NCI-H1694 (cell line): ENCODE results near the gene PRPF39.
"Not testable (repeated sequence)": the region's sequence is repeated elsewhere in the genome, so short reads cannot be mapped to it uniquely, and the experiment has no call there.

Experiments
- DNase-seq: peaks from one replicate; lab custom pipeline; 2025; lab: John Stamatoyannopoulos, UW

The PRPF39 gene

GRCh38 chr14:45083976-45084722, at the start of gene PRPF39:
TSS of gene PRPF39 (plus strand) at chr14:45084116. CDS start at chr14:45095240, 11,124 bp downstream.
- peak; percentile 79 for DNase-seq

DNA sequence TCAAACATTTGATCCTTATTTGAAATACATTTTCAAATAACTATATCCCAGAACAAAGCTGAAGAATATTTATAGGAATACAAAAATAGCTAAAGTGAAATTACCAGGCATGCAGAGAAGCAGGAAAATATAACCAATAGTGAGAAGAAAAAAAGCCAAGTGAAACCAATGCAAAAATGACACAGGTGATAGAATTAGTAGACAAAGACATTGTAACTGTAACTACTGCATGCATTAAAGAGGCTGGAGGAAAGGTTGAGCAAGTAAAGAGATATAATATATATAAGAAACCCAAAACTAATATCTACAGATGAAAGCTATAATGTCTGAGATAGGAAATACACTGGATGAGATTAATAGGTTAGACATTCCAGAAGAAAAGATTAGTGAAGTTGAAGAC, 49.2 kb upstream of the PRPF39 start:
- no peak for DNase-seq

GRCh38 chr14:45038256-45038655, 45.7 kb upstream of the PRPF39 start:
- no peak for DNase-seq

DNA sequence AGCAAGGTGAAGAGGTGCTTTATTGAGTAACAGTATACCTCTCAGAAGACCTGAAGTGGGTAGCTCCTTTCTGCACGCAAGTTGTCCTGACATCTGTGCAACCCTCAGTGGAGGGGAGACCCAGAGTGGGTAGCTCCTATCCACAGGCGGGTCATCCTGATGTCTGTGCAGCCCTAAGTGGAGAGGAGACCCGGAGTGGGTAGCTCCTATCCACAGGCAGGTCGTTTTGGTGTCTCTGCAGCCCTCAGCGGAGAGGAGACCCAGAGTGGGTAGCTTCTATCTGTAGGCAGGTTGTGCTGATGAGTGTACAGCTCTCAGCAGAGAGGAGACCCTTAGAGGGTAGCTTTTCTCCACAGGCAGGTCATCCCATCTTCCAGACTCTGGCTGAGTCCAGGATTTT, 45.1 kb upstream of the PRPF39 start:
- DNase-seq: no peak

GRCh38 chr14:45039390-45039789, 44.5 kb upstream of the PRPF39 start:
- DNase-seq: no peak

DNA sequence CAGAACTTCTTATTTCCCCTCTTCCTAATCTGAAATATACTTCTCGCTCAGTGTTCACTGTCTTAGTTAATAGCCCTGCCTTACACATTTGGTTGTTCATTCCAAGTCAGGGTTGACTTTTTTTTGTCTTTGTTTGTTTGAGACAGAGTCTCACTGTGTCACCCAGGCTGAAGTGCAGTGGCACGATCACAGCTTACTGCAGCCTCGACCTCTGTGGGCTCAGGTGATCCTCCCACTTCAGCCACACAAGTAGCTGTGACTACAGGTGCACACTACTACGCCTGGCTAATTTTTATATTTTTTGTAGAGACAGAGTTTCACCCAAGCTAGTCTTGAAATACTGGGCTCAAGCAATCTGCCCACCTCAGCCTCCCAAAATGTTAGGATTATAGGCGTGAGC, 42.3 kb upstream of the PRPF39 start:
- DNase-seq: no peak

GRCh38 chr14:45044638-45045037, 39.3 kb upstream of the PRPF39 start:
- DNase-seq: no peak

- DNase-seq: no peak
These were observed 35.5 kb upstream of the PRPF39 start for GRCh38 chr14:45048385-45048784.

DNA sequence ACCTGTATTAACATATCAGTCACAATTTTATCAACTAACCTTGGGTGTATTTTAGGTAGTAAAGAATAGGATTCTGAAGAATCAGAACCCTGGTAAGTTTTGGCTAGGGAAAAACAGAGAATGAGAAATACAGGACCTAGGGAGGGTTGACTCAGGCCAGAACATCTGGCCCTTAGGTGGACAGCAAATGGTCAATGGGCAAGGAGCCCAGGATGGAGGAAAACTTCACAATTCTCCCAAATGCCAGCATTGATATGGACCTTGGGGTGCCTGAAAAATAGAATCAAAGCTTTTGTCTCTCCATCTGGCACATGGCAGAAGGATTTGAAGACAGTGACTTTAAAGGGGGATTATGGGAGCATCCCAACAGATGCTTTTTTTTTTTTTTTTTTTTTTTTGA, 32.7 kb upstream of the PRPF39 start:
- no peak for DNase-seq

- no peak for DNase-seq
These were observed 32.0 kb upstream of the PRPF39 start for GRCh38 chr14:45051896-45052295.

GRCh38 chr14:45057349-45057748, 26.6 kb upstream of the PRPF39 start:
- no peak for DNase-seq

DNA sequence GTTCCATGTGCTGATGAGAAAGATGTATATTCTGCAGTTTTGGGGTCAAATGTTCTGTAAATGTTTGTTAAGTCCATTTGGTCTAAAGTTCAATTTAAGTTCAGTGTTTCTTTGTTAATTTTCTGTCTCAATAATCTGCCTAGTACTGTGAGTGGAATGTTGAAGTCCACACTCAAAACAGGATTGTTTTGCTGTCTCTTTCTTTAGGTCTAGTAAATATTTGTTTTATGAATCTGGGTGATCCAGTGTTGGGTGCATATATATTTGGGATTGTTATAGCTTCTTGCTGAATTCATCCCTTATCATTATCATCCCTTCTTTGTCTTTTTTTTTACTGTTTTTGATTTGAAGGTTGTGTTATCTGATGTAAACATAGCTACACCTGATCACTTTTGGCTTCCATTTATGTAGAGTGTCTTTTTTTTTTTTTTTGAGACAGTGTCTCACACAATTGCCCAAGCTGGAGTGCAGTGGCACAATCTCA, 26.0 kb upstream of the PRPF39 start:
- DNase-seq: no peak

- no peak for DNase-seq
These were observed 23.4 kb upstream of the PRPF39 start for GRCh38 chr14:45060551-45060950.

DNA sequence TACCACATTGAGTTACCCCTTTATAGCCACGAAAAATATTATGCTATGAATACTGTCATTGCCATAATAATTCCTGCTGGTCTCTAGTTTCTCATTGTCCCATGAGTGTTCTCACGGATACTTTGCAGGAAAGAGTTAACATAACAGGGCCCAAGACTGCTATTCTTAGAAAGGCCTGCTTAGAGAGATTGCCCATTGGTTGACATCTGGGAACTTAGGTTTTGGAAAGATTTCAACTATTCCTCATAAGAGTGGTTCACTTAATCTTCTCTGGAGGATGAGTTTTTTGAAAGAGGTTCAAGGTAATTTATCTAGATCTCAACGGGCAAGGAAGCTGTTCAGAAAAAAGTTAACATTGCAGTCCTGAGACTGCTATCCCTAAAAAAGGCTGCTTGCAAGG, 18.4 kb upstream of the PRPF39 start:
- DNase-seq: no peak

DNA sequence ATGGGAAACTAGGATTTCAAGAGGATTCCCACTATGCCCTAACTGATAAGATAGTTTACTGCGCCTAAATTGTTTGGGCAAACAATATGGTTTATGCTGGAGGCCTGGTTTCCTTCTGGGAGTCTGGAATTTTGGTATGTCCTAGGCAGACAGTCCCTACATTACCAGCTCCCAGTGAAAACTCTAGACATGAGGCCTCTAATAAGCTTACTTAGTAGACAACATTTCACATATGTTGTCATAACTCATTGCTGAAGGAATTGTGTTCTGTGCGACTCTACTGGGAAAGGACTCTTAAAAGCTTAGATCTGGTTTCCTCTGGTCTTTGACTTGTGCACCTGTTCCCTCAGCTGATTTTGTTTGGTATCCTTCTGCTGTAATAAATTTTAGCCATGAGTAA, 18.0 kb upstream of the PRPF39 start:
- DNase-seq: no peak

GRCh38 chr14:45066667-45067066, 17.2 kb upstream of the PRPF39 start:
- no peak for DNase-seq

DNA sequence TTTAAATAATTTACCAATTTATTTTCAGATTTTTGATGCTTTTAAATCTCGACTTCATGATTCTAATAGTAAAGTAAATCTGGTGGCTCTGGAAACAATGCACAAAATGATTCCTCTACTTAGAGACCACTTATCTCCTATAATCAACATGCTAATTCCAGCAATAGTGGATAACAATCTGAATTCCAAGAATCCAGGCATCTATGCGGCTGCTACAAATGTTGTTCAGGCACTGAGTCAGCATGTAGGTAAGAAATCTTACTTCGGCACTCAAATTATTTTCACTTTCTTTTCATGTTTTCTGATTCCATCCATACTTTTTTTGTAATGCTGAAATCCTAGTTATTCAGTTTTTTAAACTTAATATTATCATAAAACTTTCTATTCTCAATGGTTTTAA, 15.5 kb upstream of the PRPF39 start:
- no peak for DNase-seq

DNA sequence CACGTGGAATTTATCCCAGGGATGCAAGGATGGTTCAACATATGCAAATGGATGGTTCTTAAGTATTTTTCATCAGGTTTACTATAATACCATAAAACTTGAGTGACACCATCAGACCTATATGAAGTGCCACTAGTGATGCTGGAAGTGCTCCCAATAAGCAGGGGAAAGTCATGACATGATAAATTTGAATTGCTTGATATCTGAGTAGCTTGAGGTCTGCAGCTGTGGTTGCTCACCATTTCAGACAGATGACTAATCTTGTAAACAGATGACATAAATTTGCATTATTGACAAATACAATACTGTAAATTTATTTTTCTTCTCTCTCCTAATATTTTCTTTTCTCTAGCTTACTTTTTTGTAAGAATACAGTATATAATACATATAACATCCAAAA, 13.7 kb upstream of the PRPF39 start:
- DNase-seq: no peak

GRCh38 chr14:45072126-45072525, 11.8 kb upstream of the PRPF39 start:
- no peak for DNase-seq

GRCh38 chr14:45073231-45073879, 10.6 kb upstream of the PRPF39 start:
- no peak for DNase-seq

- no peak for DNase-seq
These were observed 5.6 kb upstream of the PRPF39 start for GRCh38 chr14:45078323-45078722.

DNA sequence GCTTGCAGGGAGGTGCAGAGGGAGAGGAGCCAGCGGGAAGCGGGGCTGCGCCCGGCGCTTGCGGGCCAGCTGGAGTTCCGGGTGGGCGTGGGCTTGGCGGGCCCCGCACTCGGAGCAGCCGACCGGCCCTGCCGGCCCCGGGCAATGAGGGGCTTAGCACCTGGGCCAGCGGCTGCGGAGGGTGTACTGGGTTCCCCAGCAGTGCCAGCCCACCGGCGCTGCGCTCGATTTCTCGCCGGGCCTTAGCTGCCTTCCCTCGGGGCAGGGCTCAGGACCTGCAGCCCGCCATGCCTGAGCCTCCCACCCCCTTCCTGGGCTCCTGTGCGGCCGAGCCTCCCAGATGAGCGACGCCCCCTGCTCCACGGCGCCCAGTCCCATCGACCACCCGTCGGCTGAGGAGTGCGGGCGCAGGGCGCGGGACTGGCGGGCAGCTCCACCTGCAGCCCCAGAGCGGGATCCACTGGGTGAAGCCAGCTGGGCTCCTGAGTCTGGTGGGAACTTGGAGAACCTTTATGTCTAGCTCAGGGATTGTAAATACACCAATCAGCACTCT, 3.4 kb upstream of the PRPF39 start:
- not testable (repeated sequence) for DNase-seq

- not testable (repeated sequence) for DNase-seq
These were observed 2.8 kb upstream of the PRPF39 start for GRCh38 chr14:45081096-45081495.
